Stimulated activated CD4-positive, alpha-beta T cell treated with anti-CD3 and anti-CD28 coated beads, Interleukin-12 subunit alpha, Interleukin-12 subunit beta, amount 100 ng/mL, for 24 hours (primary cell): ENCODE results near the gene KNDC1.
"Not testable (repeated sequence)": the region's sequence is repeated elsewhere in the genome, so short reads cannot be mapped to it uniquely, and the experiment has no call there.

ENCODE experiments used
- DNase-seq, 2 experiments: peaks; one replicate each; pipeline ENCODE4 v3.0.0-alpha.2; 2020; ENCODE audit warnings: low read depth in 2 of 2

Gene KNDC1

DNA sequence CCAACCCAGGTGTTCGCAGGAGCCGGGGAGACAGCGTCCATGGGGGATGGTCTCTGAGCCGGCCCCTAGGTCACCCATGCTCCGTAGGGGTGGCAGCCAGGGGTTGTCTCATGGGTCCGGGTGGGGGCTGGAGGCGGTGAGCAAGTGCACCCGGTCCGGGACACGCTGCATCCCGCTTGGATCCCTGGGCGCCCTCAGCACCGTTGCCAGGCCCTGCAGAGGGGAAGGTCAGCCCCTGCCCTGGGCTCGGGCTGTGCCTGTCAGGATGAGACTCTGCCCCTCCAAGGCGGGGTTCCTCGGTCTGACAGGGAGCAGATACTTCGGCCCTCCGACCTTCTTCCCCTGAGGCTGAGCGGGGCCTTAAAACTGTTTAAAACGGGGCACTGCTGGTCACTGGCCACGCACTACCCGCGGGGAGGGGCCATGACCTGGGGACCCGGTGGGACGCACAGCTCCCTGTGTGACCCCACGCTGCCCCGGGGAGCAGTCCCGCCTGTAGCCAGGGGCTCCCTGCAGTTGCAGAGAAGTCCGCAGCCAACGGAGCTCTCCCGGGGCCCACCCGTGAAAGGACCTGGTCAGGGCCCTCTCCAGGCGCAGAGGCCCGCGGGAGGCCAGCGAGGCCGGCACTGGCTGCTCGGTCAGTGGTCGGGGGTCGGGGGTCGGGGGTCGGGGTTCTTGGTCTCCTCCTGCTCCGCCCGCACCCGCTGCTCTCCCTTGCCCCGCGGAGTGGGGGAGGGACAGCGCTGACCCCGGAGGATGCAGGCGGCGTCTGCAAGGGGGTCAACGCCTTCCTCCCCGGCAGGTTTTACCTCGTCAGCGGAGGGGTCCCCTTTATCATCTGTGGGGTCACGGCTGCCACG is 33.4 kb upstream of the KNDC1 start:
- DNase-seq = no peak

DNA sequence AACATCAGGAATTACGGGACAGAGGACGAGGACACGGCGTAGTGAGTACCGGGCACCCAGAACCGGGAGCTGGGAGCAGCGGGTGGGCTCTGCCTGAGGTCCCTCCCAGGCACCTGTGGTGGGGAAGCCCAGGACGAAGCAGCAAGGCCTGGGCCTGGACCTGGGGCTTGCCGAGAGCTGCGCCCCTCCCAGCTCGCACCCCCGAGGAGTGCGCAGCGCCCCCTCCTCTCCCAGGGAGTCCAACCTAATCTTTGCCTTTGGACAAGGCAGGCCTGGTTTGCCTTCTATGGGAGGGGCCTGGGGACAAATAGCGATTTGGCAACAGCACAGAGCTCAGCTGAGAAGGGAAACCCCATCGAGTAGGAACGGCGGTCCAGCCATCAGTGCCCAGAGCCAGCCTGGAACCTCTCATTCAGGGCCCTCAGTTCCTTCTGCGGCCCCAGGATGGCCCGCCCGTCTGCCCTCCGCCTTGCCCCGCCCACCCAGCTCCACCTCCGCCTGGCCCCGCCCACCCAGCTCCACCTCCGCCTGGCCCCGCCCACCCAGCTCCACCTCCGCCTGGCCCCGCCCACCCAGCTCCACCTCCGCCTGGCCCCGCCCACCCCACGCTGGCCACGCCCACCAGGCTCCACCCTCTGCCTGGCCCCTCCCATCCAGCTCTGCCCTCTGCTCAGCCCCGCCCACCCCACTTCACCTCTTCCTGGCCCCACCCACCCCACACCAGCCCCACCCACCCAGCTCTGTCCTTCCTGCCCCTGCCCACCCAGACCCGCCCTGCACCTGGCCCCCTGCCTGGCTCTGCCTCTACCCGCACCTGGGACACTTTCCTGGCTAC is 32.5 kb upstream of the KNDC1 start:
- peak in 1 of 2 experiments; percentile 31 for DNase-seq

DNA sequence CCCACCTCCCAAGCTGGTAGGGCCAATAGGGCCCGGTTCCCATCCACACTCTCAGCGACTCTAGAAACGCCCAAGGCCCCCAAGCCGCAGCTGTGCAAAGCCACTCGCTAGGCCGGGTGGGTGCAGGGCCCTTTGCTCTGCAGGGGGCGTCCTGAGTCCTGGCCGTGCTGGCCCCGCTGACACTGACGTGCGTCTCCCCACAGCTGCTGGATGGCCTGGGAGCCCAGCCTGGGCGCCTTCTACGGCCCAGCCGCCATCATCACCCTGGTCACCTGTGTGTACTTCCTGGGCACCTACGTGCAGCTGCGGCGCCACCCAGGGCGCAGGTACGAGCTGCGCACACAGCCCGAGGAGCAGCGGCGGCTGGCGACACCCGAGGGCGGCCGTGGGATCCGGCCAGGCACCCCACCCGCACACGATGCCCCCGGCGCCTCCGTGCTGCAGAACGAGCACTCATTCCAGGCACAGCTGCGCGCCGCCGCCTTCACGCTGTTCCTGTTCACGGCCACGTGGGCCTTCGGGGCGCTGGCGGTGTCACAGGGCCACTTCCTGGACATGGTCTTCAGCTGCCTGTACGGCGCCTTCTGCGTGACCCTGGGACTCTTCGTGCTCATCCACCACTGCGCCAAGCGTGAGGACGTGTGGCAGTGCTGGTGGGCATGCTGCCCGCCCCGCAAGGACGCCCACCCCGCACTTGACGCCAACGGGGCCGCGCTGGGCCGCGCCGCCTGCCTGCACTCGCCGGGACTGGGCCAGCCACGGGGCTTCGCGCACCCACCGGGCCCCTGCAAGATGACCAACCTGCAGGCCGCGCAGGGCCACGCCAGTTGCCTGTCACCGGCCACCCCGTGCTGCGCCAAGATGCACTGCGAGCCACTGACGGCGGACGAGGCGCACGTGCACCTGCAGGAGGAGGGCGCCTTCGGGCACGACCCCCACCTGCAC is 31.6 kb upstream of the KNDC1 start:
- no peak for DNase-seq

GRCh38 chr10:133129071-133129858 is 30.8 kb upstream of the KNDC1 start:
- no peak for DNase-seq

DNA sequence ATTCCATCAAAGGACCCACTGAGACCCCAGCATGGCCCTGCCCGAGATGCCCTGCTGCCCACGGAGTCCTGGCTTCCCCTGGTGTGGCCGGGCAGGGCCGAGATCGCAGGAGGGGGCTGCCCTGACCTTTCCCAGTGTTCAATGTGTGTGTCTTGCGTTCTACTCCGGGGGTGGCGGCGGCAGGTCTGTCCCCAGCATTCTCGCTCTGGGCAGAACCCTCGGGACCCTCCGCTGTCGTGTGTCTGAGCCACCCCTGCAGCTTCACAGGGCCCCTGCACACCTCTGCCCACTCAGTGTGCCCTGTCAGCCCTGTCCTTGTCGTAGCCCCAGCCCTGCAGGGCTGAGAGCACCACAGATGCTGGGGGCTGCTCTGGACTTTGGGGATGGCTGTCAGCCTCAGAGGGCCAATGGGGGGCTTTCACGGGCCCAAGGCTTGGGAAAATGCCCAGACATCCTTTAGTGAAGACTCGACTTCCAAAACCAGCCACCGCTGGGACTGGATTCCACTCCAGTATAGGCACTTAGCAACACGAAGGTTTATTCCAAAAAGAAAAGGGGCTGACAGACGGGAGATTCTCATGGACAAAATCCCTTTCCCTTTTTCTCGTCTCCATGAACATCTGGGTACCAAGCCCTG is 30.0 kb upstream of the KNDC1 start:
- no peak for DNase-seq

DNA sequence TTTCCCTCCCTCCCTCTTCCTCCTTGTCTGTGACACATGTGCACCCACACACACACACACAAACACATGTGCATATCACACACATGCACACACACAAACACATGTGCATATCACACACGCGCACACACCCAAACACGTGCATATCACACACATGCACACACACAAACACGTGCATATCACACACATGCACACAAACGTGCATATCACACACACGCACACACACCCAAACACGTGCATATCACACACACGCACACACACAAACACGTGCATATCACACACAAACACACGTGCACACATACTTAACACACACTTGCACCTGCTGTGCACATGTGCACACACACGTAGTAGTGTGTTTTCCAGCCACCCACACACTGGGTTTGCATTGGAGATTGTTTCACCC is 29.4 kb upstream of the KNDC1 start:
- no peak for DNase-seq

DNA sequence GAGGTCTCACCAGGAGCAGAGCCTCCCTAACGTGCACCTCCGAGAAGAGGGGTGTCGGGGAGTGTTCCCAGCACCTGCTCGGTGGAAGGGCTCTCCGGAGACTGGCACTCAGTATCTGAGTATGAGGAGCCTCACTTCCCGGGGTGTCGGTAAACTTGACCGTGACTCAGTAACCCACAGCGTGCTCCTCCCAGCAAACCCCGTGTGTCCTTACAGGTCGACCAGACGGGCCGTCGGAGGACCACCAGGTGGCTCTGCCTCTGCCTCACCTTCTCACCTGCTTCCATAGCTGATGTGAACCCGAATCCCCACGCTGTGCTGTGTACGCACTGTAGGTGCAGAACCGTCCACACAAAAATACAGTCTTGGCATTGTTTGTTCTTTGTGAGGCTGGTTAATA is 29.0 kb upstream of the KNDC1 start:
- DNase-seq = no peak

DNA sequence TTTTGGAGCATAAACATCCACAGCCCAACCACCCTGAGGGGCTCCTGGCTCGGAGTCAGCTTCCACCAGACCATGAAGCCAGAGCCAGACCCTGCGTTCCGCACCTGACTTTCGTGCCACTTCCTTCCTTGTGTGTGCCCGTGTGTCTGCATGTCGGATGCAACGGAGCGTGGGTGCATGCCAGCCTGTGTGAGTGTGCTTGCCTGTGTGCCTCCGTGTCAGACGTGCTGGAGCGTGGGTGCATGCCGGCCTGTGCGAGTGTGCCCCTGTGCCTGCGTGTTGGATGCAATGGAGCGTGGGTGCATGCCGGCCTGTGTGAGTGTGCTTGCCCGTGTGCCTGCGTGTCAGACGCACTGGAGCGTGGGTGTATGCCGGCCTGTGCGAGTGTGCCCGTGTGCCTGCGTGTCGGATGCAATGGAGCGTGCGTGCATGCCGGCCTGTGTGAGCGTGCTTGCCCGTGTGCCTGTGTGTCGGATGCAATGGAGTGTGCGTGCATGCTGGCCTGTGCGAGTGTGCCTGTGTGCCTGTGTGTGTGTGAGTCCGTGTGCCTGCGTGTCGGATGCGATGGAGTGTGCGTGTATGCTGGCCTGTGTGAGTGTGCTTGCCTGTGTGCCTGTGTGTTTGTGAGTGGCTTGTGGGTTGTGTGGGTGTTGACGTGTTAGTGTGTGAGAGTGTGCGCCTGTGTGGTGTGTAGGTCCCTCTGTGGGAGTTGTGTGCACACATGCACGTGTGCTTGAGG is 28.1 kb upstream of the KNDC1 start:
- DNase-seq = no peak

DNA sequence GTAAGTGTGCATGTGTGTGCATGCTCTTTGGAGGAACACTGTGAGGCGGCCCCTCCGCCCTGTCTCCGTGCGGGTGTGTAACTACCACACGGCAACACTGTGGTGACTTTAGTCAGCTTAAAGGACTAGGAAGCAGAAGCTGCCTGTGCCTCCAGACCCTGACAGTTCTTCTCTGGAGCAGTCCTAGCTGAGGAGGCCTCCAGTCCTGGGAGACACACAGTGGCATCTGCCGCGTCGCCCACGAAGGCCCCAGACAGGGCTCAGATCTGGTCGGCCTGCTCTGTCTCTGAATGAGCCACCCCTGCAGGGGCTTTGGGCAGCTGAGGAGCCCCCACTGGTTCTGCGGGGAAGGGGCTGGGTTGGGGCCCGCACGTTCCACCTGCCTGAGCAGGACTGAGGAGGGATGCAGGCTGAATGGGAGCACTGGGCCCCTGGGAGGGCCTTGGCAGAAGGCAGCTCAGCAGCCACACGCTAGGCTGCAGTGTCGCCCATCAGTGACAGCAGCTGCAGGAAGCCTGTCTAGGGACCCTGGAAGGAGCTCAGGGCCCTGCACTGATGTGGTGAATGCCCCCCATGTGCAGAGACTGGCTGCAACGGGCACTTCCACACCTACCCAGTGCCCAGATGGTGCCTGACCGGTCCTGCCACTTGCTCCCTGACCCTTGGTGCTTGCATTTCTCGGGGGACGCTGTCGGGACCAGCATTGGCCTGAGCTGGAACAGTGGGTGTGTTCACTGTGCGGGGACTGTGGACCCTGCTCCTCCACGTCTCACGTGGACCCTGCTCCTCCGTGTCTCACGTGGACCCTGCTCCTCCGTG is 27.3 kb upstream of the KNDC1 start:
- DNase-seq = no peak

GRCh38 chr10:133133471-133134231 is 26.4 kb upstream of the KNDC1 start:
- DNase-seq = no peak

GRCh38 chr10:133134411-133135115 is 25.5 kb upstream of the KNDC1 start:
- no peak for DNase-seq

GRCh38 chr10:133135116-133135465 is 24.9 kb upstream of the KNDC1 start:
- DNase-seq = no peak

DNA sequence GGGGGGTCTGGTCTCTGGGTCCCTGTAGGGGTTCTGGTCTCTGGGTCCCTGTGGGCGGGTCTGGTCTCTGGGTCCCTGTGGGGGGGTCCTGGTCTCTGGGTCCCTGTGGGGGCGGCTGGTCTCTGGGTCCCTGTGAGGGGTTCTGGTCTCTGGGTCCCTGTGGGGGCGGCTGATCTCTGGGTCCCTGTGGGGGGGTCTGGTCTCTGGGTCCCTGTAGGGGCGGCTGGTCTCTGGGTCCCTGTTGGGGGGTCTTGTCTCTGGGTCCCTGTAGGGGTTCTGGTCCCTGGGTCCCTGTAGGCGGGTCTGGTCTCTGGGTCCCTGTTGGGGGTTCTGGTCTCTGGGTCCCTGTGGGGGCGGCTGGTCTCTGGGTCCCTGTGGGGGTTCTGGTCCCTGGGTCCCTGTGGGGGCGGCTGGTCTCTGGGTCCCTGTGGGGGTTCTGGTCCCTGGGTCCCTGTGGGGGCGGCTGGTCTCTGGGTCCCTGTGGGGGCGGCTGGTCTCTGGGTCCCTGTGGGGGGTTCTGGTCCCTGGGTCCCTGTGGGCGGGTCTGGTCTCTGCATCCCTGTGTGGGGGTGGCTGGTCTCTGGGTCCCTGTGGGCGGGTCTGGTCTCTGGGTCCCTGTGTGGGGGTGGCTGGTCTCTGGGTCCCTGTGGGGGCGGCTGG is 22.4 kb upstream of the KNDC1 start:
- DNase-seq = not testable (repeated sequence)

GRCh38 chr10:133139551-133140065 is 20.4 kb upstream of the KNDC1 start:
- DNase-seq = no peak

- no peak for DNase-seq
These were observed 19.4 kb upstream of the KNDC1 start for GRCh38 chr10:133140417-133141143.
